IPS-NIHi11 (cell line): ENCODE results near the gene DFFA.

Experiments
- DNase-seq: peaks from one replicate; pipeline ENCODE4 v3.0.0; 2012; ENCODE audit warnings: mixed read lengths, low spot score

Gene DFFA, protein sequence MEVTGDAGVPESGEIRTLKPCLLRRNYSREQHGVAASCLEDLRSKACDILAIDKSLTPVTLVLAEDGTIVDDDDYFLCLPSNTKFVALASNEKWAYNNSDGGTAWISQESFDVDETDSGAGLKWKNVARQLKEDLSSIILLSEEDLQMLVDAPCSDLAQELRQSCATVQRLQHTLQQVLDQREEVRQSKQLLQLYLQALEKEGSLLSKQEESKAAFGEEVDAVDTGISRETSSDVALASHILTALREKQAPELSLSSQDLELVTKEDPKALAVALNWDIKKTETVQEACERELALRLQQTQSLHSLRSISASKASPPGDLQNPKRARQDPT

DNA sequence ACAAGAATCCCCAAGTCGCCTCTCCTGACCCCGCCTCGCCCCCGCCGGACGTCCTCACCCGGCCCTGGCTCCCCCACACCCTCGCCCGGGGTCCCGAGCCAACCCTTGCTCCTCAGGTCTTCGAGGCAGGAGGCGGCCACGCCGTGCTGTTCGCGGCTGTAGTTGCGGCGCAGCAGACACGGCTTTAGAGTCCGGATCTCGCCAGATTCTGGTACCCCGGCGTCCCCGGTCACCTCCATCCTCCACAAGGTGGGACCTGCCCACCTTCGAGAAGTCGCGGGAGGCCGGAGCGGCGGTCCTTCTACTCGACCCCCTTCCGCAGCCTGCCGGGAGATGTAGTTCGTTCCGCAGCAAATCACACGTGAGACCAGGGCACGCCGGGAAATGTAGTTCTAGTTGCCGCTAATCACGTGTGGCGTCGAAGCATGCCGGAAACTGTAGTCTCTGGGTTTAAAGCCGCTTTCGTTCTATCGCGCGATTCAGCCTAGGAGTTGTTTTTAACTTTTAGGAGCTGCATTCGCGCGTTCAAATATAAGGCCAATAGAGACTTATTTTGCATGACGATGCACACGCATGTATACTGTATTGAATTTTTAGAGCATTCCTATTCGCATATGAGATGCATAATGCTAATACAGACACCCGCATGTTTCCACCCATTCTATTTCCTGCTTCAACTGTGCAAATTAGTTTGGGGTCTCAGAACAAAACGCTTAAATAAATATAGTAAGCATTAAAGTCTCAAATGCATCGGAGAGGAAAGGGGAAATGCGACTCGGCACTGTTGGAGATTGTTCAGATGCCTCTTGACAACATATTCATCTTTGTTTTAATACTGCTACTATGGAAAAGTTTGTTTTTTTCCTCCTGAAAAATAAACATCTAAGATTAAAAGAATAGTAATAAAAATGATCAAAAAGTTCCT, at the start of gene DFFA:
TSS of gene DFFA (minus strand) at position 310 of the 925 bp plus-strand sequence. CDS start at position 239, 71 bp downstream.
- DNase-seq, result peak; percentile 94

DNA sequence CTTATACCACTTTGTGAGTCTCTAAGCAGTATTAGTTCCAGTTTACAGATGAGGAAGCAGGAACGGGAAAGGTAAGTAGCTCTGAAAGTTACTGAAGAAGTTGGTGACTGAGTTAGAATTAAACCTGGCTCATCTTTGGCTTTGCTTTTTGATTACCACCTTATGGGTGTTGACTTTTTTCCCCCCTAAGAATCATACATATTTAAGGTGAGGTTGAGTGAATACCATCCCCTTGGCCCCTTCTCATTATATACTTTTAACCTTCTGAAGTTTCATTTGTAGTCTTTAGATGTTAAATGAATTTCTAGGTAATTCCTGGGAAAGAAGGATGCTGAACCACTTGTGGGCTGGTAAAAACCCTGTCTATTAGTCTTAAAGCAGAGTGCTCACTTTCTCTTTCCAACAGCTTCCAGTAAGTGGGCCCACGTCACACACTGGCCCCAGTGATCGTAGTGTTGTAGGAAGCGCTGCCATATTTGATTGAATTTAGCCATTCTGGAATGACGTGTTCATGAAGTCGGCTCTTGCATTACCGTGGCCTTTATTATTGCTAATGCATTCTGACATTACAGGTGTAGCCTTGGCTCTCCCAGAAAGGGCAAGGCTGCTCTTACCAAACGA, 49.3 kb upstream of the DFFA start:
- DNase-seq, result no peak

DNA sequence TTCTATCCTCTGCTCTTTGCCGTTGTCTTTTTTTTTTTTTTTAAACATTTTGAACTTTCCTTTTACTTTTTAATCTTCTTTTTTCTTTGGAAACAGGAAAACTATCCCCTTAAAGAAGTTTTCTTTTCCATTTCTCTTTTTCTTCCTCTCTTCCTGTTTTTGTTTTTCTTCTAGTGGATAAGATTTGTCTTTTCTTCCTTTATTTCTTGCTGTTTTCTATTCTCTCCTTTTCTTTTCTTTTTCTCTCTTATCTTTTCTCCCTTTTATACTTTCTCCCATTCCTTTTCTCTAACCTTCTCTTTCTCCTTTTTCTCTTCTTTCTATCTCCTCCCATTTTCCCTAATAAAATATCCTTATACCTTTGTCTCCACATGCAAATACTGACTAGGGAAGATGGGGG, 48.6 kb upstream of the DFFA start:
- no peak for DNase-seq

DNA sequence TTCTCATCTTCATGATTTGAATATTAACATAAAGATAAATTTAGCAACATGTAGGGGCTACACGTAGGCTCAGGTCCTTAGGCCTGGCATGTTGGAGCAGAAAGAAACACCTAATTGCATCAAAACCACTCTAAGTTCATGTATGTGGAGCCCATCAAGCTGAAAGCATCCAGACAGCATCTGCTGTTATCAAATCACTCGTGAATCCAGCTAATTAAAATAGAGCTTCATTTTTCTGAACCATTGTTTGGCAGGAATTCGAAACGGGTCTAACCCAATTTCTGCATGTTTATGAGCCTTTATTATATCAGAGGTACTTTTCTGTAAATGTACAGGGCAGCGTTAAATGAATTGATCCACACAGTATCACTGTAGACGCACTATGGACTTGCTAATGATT, 48.2 kb upstream of the DFFA start:
- no peak for DNase-seq

DNA sequence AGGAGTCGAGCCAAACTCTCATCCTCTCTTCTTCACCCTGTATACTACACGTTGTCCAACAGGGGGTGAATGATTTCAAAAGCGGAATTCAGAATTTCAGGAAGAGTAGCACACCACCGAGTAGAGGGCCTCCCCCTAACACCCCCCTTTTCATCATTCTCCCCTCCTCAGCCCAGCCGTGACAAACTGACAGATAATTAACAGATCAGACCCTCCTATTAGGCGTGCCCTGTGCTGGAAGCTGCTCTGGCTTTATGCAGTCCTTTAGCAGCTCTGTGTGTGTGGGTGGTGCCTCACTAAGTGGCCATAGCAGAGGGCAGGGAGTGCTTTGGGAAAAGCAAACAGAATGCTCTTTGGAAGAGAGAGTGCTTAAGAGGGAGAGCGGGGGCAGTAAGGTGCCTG, 46.7 kb upstream of the DFFA start:
- DNase-seq, result no peak

DNA sequence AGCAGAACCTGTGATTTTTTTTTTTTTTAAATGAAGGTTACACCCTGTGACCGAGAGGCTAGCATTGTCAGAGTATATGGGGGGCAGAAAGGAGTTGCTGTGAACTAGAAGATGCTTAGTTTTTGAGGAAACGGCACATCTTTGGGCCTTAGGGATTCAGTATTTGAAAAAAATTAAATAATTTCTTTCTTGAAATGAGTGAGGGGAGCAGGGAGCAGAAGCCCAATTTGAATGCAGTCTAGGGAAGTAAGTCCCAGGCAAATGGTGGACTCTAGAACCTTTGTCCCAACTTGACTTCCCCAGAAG, 45.3 kb upstream of the DFFA start:
- no peak for DNase-seq

DNA sequence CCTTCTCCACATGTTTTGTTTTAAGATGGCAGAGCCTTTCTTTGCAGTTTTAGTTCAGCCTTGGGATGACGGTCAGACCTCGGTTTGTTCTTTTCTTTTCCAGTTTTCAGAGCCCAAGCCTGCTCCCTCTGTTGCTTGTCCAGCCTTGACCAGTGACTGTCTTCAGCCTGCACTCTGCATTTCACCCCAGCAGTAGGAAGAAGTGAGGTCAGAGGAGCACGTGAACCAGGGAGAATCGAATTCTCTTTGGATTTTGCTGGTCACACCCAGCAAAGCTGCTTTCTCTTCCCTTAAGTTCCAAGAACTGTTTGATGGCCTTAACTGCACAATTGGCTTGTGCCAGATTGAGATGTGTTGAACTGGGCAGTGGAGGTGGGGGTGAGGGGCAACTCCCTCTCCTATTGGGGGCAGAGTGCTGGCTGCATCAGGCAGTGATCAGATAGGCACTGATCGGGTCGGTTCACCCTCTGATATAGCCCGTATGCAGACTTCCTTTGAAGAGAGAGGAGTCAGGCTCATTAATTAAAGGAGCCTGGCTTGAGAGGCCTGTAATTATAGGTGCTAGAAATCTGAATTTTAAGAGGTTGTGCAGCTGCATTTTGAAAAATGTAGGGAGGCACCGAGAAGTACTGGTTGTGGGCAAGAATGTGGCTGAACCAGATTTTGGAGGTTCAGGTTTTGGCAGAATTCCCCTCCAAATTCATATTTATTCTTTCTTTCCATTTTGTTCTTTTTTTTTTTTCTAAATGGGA, 44.8 kb upstream of the DFFA start:
- DNase-seq, result no peak

DNA sequence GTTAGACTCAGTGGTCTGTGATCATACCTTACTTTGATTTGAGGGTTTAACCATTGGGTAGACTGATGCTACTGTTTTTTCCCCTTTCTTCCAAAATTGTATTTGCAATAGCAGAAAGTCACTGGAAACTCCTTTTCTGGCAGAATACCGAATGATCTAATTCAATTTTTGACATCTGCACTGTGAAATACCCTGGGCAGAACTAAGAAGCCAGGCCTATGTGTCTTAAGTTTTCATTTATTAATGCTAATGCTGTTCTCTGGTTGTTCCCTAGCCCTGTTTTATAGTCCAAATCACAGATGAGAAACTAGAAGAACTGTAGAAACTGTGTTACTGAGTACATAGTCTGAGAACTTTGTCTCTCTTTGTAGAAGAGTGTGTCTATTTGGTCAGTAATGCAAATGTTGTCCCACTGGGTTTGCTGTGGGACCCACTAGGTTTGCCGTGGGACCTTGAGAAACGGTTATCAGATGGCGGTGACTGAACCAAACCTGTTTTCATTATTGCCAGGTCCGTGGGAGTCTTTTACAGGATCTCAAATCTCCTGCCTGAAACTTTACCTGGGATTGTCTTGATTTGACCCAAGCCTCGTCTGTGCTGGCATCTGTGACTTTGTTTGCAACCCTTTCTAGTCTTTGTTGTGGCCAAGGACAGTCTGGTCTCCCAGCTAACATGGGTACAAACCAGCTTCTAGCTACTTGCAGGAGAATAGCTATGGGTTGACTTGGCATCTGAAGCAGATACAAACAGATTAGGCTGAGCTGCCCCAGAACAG, 43.8 kb upstream of the DFFA start:
- DNase-seq, result no peak

DNA sequence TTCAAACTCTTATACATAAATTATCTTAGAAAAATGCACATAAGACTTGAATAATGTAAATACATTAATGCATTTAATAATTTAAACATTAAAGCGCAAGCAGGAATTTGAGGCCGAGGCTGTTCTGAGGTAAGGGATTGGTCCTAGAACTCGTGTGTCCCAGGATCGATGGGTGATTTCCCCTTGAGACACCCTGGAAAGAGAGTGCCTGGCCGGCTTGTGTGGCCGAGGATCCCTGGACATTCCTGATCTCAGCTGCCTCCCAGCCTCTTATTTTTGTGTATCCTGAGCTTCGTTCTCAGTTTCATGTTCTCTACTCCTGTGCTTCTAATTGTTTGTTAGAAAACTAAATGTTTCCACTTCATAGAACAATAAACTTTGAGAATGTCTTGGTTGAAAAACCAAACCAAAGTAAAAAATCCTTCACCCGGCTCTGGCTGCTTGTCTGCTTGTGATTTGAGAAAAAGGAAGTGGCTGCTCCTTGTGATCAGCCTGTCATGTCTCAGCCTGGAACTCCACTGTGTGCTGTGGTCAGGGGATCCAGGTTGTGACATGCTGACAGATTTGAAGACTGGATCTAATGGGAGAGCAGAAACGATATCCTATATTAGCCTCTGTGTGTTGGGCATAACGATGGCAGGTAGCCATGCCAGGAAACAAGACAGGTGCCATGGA, 43.1 kb upstream of the DFFA start:
- DNase-seq, result no peak

DNA sequence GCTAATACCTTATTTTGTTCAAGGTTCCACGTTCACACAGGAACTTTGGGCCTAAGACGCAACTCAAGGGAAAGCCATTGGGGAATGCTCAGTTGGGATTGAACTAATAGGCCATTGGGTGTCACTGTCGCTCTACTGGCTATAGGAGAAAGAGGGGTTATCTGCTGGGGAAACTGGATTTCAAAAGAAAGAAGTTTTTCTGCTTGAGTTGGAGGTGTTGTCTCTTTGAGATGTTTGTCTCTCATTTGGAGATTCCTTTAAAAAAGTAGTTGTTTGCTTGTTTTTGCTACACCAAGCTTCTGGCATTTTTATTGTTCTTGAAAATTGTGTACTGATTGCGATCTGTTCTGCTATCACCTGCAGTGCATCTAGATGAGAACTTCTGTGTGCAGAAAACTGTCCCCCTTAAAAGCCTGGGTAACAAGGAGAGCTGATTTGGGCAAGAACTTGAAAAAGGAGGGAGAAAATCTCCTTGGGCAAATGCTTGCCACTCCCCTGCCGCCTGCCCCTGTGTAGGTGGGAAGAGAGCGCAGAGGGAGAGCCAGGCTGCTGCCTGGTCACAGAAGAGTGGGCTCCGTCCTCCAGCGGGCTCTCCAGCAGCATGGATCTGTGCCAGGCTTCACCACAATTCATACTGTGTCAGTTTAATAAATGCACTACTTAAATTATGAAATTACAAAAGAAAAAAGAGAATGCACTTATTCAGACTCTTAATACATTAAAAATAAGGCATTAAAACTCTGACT, 42.3 kb upstream of the DFFA start:
- peak; percentile 50 for DNase-seq

DNA sequence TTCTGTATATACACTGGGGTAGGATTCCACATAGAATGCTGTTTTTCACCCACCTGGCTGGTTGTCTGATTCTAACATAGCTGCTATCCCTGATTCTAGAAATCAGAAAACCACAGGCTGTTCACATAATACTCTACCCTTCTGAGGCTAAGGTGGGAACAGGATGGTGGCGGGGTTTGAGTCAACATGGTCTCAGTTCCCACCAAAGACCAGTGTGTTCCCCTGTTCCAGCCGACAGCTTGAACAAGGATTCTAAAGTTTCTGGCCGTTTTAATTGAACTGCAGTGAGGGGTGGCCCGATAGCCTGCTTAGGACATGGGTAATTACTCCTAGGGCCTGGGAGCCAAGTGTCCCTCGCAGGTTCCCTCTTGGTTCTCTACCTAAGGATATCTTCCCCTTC, 40.9 kb upstream of the DFFA start:
- no peak for DNase-seq

DNA sequence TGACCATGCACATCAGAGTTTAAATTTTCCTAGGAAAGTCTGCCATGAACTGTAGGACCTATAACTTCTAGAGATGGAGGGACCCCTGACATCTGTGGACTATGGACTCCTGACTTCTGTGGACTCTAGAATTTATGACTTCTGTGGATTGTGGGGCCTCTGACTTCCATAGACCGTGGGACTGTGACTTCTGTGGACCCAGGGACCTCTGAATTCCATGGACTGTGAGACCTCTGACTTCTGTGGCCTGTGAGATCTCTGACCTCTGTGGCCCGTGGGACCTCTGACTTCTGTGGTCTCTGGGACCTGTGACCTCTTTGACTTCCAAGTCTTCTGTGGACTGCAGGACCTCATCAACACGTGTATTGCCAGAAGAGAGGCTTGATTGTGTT, 39.2 kb upstream of the DFFA start:
- DNase-seq, result no peak

DNA sequence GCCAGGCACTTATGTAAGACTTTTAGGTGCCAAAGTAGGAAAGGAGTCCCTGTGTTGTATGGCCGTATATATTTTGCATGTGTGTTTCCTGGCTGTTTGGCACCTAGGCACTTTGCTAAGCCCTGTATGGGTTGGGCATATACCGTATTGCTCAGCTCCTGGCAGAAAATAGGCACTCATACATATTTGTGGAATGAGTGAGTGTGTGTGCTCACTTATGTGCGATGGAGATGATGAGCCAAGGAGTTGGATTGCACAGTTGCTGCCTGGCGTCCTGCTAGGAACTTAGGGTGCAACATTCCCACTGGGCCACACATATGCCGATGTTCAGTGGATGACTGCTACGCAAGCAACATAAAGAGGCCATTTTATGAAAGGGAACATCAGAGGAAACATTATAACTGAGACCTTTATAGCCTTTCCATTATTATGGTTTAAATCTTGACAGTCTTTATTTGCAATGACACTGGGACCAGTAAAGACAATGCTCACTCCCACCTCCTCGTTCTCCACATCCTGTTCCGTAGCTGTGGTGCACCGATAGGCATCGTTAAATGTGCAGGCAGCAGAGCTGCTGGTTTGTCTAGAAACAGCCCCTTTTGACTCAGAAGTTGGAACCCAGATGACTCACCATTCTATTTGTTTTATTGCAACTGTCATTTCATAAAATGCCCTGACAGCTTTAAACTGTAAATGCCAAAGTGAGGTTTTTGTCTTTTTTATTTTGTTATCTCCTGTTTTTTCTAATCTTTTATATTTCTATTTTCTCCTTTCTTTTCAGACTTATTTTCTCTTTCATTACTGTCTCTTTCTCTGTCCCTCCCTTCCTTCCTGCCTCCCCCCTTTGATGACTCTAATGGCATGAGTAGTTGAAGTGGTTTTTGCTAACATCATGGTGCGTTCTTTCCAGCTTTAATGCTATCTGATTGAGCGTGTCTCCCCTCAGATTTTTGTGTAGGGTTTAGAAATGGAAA, 38.5 kb upstream of the DFFA start:
- DNase-seq, result no peak

DNA sequence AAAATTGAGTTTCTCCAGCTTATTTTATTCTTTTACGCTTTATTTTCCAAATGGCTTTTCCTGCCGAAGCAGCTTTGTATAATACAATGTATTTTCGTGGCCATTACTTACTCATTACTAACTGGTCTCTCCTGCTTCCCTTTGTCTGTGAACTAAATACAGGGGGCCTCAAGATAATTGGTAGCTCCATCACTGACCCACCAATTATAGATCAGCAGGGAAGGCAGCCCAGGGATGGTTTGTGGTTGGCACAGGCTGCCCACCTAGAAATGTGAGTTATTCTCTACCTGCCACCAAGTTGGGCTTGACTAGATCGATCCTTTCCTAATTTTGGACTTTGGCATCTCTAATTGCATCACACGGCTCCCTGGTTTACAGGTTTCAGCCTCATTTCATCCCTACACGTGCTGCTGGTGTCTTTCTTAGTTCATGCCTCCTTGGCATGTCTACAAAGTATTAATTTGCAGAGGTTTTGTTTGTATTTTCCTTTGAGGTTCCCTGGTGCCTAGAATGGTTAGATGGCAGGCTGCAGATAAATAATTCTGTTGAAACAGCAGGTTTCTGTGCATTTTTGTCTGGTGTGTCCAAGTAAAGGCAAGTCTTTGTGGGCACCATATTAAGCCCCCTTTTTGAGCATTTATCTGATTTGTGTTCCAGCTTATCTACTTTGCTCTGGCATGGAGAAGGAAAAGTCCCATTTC, 37.6 kb upstream of the DFFA start:
- no peak for DNase-seq

DNA sequence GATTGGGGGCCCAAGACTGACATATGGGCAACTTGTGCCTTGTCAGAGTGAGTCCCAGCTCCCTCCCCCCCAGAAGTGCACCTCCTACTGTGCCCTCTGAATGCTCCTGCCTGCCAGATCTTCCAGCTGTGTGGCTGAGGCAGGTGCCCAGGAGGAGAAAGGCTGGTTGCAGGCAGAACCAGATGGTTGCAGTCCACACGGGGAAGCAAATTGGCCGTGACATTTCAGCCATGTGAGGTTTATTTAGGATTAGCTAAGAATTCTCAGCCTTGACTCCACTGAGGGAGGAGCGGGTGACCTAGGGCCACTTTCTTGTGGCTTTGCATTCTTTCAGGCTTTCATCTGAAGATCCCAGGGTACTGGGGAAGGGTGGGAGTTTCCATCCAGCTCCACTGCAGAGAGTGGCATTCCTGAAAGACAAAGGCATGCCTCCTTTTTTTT, 36.2 kb upstream of the DFFA start:
- DNase-seq, result peak; percentile 71

DNA sequence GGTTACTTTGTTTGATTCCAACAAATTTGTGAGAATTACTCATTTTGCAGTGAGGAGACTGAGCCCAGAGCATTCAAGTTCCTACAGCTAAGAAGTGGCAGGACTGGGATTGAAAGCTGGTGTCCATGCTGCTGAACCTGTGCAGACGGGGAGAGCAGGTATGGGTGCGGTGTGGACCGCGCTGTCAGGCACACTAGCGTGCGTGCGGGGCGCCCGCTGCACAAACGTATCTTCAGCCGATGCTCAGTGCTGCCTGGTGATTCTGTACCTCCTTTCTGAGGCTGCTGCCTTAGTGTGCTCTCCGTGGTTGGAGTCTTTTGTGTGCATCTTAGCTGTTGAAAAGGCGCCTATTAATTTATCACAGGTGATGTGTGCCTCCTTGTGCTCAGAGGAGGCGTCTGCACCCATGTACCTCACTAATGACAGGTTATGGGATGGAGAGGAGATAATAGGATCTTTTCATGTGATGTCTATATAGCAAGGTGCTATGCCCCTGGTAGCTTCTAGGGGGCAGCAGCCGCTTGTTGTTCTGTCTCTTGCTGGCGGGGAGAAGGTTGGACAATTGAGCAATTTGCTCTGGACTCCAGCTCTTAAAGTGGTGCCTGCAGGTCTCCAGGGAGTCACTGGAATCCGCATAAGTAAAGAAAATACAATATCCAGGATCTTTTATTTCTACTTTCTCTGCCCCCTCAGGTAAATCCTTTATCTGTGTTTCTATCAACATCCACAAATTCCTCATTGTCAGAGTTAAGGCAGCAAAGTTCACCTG, 35.0 kb upstream of the DFFA start:
- peak; percentile 78 for DNase-seq

DNA sequence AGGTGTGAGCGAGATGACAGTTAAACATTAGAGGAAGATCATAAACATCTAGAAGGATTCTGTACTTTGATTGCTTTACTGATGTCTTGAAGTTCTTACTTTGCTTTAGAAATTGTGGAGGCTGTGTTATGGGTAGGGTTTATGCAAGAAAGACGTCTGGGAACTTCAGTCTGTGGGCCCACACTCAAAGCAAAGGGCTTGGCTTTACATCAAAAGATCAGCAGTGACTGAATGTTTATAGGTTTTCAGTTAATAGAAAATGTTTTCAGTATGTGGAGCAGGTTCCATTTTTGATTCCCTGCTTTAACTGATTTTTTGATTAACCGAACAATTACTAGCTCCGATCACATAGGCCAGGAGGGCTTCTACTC, 34.3 kb upstream of the DFFA start:
- DNase-seq, result no peak
